ENCODE results near the gene CARS1. TPM values are rescaled to one million over a fixed set of nuclear protein-coding genes. Genes with fewer than 3 reads are reported as not detected.

Gene CARS1
- polyA plus RNA-seq, 1 of the 3 experiments (the other 2 are of a cell fraction) = 52.1 TPM

DNA sequence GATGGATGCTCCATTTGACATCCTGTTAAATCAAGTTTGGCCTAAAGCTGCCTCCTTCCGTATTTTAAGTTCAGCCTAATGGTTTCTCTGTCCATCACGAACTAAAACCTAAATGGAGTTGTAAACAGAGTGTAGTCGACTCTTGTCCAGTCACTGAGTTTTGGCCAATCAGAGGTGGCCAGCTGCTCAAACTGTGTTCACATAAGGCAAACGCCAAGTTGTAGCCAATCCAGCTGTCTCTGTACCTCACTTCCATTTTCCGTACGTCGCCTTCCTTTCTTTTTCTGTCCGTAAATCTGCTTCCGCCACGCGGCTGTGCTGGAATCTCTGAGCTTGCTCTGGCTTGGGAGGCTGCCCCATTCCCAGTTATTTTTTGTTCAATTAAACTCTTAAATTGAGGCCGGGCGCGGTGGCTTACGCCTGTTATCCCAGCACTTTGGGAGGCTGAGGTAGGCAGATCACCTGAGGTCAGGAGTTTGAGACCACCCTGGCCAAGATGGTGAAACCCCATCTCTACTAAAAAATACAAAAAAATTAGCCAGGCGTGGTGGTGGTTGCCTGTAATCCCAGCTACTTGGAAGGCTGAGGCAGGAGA is 20.7 kb upstream of the CARS1 start:
- H3K79me2 ChIP-seq (ENCODE audit: insufficient read depth) = no peaks in the 10 kb centered on the region
- H3K9me3 ChIP-seq = no peaks in the 10 kb centered on the region
- H3K4me2 ChIP-seq = no peak overlapping the region
- CTCF ChIA-PET = interaction anchor here (8.7 kb wide), 1 partner anchor 15 kb away, joined by 68 read pairs; no protein-coding TSS in a partner anchor
- H3F3A ChIP-seq (replicated peaks; ENCODE audit: insufficient read depth) = no peaks in the 10 kb centered on the region
- no peak overlapping the region for H2AFZ ChIP-seq (ENCODE audit: low read depth)
- no peak for DNase-seq
- POLR2A ChIA-PET = no interaction called here
- no peaks in the 10 kb centered on the region for H3K9me2 ChIP-seq
- WGBS (ENCODE audit: low lambda C conversion rate) = 78% methylated on average over 16 of the region's 16 CpGs
- H4K20me1 ChIP-seq (ENCODE audit: insufficient read depth) = no peaks in the 10 kb centered on the region
- TF ChIP-seq EP300 (IDR thresholded peaks at IDR 0.05; ENCODE audit: borderline replicate concordance in 1 of 2, low read depth in 1 of 2, low read length in 1 of 2) (no peak), ELF1 (IDR thresholded peaks at IDR 0.05) (no peak), SMC3 (IDR thresholded peaks at IDR 0.05; ENCODE audit: low read depth, low read length) (no peak), TCF12 (IDR thresholded peaks at IDR 0.05) (no peak), CHD2 (IDR thresholded peaks at IDR 0.05; ENCODE audit: low read length, partially characterized antibody) (no peak), EZH2phosphoT487 (IDR thresholded peaks at IDR 0.05; ENCODE audit: borderline replicate concordance, low read depth) (no peak), FOXJ3 (CRISPR knock-in tag; IDR thresholded peaks at IDR 0.05) (no peak), MXI1 (IDR thresholded peaks at IDR 0.05; ENCODE audit: low read depth, low read length) (no peak), FOSL2 (IDR thresholded peaks at IDR 0.05; ENCODE audit: borderline replicate concordance, low read depth) (no peak), MEF2A (IDR thresholded peaks at IDR 0.05; ENCODE audit: borderline replicate concordance, low read depth) (no peak), TEAD4 (IDR thresholded peaks at IDR 0.05; ENCODE audit: borderline replicate concordance, insufficient read depth) (no peak), JUND (IDR thresholded peaks at IDR 0.05) (no peak), NRF1 (IDR thresholded peaks at IDR 0.05; ENCODE audit: low read depth, low read length) (no peak), SIN3A (IDR thresholded peaks at IDR 0.05; ENCODE audit: borderline replicate concordance, low read depth, low read length) (no peak)
- TF ChIP-seq, protein P1, sequence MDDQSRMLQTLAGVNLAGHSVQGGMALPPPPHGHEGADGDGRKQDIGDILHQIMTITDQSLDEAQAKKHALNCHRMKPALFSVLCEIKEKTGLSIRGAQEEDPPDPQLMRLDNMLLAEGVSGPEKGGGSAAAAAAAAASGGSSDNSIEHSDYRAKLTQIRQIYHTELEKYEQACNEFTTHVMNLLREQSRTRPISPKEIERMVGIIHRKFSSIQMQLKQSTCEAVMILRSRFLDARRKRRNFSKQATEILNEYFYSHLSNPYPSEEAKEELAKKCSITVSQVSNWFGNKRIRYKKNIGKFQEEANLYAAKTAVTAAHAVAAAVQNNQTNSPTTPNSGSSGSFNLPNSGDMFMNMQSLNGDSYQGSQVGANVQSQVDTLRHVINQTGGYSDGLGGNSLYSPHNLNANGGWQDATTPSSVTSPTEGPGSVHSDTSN (IDR thresholded peaks at IDR 0.05) = no peak
- TF ChIP-seq, protein P2, sequence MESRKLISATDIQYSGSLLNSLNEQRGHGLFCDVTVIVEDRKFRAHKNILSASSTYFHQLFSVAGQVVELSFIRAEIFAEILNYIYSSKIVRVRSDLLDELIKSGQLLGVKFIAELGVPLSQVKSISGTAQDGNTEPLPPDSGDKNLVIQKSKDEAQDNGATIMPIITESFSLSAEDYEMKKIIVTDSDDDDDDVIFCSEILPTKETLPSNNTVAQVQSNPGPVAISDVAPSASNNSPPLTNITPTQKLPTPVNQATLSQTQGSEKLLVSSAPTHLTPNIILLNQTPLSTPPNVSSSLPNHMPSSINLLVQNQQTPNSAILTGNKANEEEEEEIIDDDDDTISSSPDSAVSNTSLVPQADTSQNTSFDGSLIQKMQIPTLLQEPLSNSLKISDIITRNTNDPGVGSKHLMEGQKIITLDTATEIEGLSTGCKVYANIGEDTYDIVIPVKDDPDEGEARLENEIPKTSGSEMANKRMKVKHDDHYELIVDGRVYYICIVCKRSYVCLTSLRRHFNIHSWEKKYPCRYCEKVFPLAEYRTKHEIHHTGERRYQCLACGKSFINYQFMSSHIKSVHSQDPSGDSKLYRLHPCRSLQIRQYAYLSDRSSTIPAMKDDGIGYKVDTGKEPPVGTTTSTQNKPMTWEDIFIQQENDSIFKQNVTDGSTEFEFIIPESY (IDR thresholded peaks at IDR 0.05; ENCODE audit: borderline replicate concordance, low read depth) = no peak
- TF ChIP-seq, protein P3, sequence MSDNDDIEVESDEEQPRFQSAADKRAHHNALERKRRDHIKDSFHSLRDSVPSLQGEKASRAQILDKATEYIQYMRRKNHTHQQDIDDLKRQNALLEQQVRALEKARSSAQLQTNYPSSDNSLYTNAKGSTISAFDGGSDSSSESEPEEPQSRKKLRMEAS (IDR thresholded peaks at IDR 0.05; ENCODE audit: low read depth) = no peak
- H3K4me3 ChIP-seq (ENCODE audit: low read depth in 2 of 2, low read length in 1 of 2) = no peak overlapping the region
- no peak overlapping the region for H3K9ac ChIP-seq
- peaks cover 0 to 9% of the 10 kb centered on the region in 2 experiments; a peak in 1 of 4 replicates for H3K4me1 ChIP-seq (ENCODE audit: control insufficient read depth in 1 of 2, insufficient read depth in 2 of 2, low read depth in 1 of 2, low read length in 1 of 2)
- H3K27me3 ChIP-seq (ENCODE audit: insufficient read depth) = no peaks in the 10 kb centered on the region
- no peaks in the 10 kb centered on the region for H3K36me3 ChIP-seq (replicated peaks in 1 of 2; ENCODE audit: control insufficient read depth in 1 of 2, insufficient read depth in 2 of 2, low read length in 1 of 2)
- no peak overlapping the region for H3K27ac ChIP-seq (ENCODE audit: low read depth in 2 of 2, low read length in 1 of 2)
